Measurements from ENCODE around the gene FNBP1.
"Not testable (repeated sequence)": the region's sequence is repeated elsewhere in the genome, so short reads cannot be mapped to it uniquely, and the experiment has no call there.

FNBP1 gene

GRCh38 chr9:129899620-129900019 is 143.4 kb downstream of the FNBP1 start:
- in situ Hi-C loops (cut with MboI; ENCODE audit: low sequenced_read_pairs) = no loop called here

- in situ Hi-C loops (cut with MboI; ENCODE audit: low sequenced_read_pairs) = no loop called here
Measured at GRCh38 chr9:129898185-129898584, 144.8 kb downstream of the FNBP1 start.

- in situ Hi-C loops (cut with MboI; ENCODE audit: low sequenced_read_pairs) = no loop called here
Measured at GRCh38 chr9:129897263-129897662, 145.7 kb downstream of the FNBP1 start.

- in situ Hi-C loops (cut with MboI; ENCODE audit: low sequenced_read_pairs) = no loop called here
Measured at GRCh38 chr9:129895376-129896268, 147.4 kb downstream of the FNBP1 start.

- in situ Hi-C loops (cut with MboI; ENCODE audit: low sequenced_read_pairs) = no loop called here
Measured at GRCh38 chr9:129894120-129894823, 148.7 kb downstream of the FNBP1 start.

- in situ Hi-C loops (cut with MboI; ENCODE audit: low sequenced_read_pairs) = no loop called here
Measured at GRCh38 chr9:129891569-129891968, 151.4 kb downstream of the FNBP1 start.

- in situ Hi-C loops (cut with MboI; ENCODE audit: low sequenced_read_pairs) = not testable (repeated sequence)
Measured at GRCh38 chr9:129890718-129891299, 152.2 kb downstream of the FNBP1 start.

- in situ Hi-C loops (cut with MboI; ENCODE audit: low sequenced_read_pairs) = no loop called here
Measured at GRCh38 chr9:129889941-129890717, 152.9 kb downstream of the FNBP1 start.

- in situ Hi-C loops (cut with MboI; ENCODE audit: low sequenced_read_pairs) = no loop called here
Measured at GRCh38 chr9:129889122-129889940, 153.7 kb downstream of the FNBP1 start.

- in situ Hi-C loops (cut with MboI; ENCODE audit: low sequenced_read_pairs) = no loop called here
Measured at GRCh38 chr9:129888293-129889121, 154.5 kb downstream of the FNBP1 start.

GRCh38 chr9:129887334-129888292 is 155.4 kb downstream of the FNBP1 start:
- in situ Hi-C loops (cut with MboI; ENCODE audit: low sequenced_read_pairs) = no loop called here

- in situ Hi-C loops (cut with MboI; ENCODE audit: low sequenced_read_pairs) = no loop called here
Measured at GRCh38 chr9:129886226-129887174, 156.5 kb downstream of the FNBP1 start.

GRCh38 chr9:129885670-129886106 is 157.3 kb downstream of the FNBP1 start:
- in situ Hi-C loops (cut with MboI; ENCODE audit: low sequenced_read_pairs) = no loop called here

- in situ Hi-C loops (cut with MboI; ENCODE audit: low sequenced_read_pairs) = no loop called here
Measured at GRCh38 chr9:129885018-129885669, 157.8 kb downstream of the FNBP1 start.

- in situ Hi-C loops (cut with MboI; ENCODE audit: low sequenced_read_pairs) = no loop called here
Measured at GRCh38 chr9:129884220-129885017, 158.6 kb downstream of the FNBP1 start.
